Thyroid gland (tissue), 4 donors: ENCODE data around the gene KCNH4.

Source experiments
- CTCF ChIP-seq, 6 experiments: fragments of 200-600 bp in 3 of 6; fragments of 450-650 bp in 3 of 6; sonication (generic) in 3 of 6; IDR thresholded peaks; one replicate each; pipeline ENCODE4 v1.5.1; 2016 to 2019; ENCODE audit warnings: antibody characterized with exemption in 6 of 6, mild to moderate bottlenecking in 2 of 6, inconsistent platforms in 1 of 6, moderate library complexity in 1 of 6
- POLR2A ChIP-seq, 2 donors: fragments of 450-650 bp; IDR thresholded peaks; one replicate each; pipeline ENCODE4 v1.6.1; 2017; ENCODE audit warnings: antibody characterized with exemption in 2 of 2, mild to moderate bottlenecking in 2 of 2, moderate library complexity in 1 of 2

GRCh38 chr17:42126836-42127235 lies 54.1 kb downstream of the KCNH4 start:
- TF ChIP-seq CTCF (IDR thresholded peaks at IDR 0.05) (no peak), POLR2A (IDR thresholded peaks at IDR 0.05) (no peak)
